NK-92 treated with Interleukin-12 subunit alpha and Interleukin-12 subunit beta, amount 100 ng/mL, for 24 hours (cell line): ENCODE data around the gene RARS1.
"Not testable (repeated sequence)": the region's sequence is repeated elsewhere in the genome, so short reads cannot be mapped to it uniquely, and the experiment has no call there.

ENCODE experiments used
- DNase-seq: peaks from one replicate; lab custom pipeline; 2025; lab: John Stamatoyannopoulos, UW

The RARS1 gene

DNA sequence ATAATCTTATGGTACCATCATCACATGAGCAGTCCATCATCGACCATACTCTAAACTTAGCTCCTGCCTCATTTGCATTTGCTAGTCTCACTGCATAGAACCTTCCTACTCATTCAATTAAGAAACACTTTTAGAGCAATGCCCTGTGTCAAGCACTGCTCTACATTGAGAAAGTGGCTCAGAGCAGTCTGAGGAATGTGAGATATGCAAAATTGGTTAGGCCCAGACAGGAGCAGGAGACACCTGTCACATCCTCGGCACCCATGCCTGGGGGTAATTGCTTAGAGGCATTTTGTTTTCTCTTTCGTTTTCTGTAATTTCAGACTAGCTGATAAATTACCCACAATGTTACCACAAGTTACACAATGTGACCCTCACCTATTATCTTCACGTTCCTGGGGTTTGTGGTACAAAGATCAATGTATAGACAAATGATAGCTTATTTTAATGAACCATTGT is 4.9 kb upstream of the RARS1 start:
- DNase-seq, result peak; percentile 13

DNA sequence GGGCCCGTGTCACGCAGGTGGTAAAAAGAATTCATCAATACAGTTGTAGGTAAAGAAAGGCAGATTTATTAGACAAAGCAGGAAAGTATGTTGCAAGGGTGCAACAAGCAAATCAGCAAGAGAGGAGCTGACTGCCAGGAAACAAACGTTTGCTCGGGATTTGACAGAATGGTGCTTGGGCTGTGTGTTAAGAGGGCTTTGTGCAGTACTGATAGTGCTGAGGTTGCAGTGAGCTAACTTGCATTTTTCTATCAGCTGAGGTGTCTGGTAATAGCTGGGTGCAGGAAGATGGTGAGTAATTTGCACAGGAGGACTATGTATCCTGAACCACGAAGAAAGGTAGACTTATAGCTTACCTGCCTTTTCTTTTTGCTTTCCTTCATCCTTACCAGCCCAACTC is 3.9 kb upstream of the RARS1 start:
- no peak for DNase-seq

DNA sequence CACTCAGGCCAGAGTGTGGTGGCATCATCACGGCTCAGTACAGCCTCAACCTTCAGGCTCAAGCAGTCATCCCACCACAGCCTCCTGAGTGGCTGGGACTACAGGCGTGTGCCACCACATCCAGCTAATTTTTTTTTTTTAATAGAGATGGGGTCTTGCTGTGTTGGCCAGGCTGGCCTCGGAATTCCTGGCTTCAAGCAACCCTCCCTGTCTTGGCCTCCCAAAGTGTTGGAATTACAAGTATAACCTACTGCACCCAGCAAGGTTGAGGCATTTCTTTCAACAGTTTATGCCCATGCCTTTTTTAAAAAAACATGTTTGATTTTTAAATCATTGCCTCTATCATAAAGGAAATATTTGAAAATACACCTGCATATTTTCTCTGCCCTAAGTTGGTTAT is 2.8 kb downstream of the RARS1 start:
- DNase-seq, result no peak

DNA sequence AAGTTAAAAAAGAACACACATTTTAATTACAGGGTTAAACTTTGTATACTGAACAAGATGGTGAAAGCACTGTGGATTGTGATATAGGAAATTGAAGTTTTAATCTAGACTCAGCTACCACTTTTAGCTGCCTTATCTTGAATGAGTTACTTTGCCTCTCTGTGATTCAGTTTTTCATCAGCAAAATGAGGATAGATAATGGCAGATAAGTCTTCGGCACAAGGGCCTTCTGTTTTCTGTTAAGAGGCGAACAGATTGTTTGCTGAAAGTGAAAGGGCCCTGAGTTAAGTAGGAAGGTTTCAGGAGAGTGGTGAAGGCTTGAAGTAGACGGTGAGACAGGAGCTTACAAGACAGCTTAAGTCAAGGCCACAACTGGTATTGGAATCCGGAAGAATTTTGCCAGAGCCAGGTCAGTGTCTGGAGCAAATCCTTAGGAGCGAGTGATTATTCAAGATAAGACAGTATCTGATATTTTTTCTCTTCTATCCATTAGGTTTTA is 7.8 kb downstream of the RARS1 start:
- DNase-seq, result no peak

DNA sequence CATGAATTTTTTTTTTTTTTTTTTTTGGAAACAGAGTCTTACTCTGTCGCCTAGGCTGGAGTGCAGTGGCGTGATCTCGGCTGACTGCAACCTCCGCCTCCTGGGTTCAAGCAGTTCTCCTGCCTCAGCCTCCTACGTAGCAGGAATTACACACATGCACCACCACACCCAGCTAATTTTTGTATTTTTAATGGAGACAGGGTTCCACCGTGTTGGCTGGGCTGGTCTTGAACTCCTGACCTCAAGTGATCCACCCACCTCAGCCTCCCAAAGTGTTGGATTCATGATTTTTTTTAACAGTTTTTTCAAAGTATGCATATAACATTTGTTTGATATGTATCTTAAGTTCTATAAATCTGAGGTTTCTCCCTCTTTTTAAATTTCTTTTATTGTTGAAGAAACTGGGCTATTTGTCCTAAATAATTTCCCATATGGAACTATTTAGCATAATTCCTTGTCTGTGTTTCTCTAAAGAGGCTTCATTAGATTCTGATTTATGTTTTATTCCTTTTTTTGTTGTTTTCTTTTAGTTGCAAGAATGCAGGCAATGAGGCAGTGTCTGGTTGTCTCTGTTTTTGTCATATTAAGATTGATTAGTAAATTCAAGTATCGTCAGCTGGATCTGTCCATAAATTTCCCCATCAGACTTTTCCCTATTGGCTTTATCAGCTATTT is 16.4 kb downstream of the RARS1 start:
- DNase-seq, result no peak

DNA sequence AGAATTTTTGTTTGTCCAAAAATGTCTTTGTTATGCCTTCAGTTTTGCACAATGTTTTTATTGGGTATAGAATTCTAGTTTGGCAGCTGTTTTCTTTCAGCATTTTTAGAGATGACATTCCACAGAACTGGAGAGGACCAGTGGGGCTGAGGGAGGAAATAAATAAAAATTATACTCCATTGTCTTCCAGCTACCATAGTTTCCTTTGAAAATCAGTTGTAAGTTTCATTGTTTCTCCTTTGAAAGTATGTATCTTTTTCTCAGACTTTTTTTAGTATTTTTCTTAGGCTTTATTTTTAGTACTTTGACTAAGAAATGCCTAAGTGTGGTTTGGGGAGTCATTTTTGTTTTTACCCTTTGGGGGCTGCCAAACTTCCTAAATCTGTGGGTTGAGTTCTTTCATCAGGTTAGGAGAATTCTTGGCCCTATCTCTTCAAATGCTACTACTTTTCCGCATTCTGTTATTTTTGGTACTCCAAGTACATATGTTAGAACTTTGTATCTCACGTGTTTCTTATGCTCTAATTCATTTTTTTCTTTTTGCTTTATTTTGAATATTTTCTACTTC is 27.7 kb downstream of the RARS1 start:
- no peak for DNase-seq

DNA sequence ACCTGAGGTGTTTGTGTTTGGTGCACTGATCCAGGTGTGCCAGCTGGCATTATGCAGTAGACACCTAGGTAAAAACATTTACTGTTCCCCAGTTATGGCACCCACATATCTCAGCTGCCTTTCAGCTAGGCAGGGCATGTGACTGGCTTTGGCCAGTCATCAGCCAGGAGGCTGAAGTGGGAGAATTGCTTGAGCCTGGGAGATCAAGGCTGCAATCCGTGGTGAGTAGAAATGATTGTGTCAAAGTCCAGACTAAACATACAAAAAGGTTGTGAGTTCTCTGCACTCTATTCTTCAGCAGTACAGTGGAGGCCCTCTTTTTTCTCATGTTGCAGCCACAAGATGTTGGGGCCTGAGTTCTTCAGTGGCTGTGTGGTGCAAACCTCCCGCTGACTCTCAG is 39.6 kb downstream of the RARS1 start:
- DNase-seq, result no peak

DNA sequence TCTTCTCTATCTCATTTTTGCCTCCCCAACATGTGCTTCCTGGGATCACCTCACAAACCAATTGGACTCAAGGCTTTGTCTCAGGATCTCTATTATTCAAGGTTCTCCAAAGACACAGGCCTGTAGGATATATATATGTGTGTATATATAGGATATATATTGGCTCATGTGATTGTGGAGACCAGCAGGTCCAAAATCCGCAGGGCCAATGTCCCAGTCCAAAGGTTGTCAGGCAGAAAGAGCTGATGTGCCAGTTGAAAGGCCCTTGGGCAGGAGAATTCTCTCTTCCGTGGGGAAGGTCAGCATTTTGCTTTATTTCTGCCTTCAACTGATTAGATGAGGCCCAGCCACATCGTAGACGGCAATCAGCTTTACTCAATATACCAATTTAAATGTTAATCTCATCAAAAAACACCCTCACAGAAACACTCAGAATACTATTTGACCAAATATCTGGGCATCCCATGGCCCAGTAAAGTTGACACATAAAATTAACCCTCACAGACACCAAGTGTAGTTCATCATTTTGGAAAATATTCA is 41.6 kb downstream of the RARS1 start:
- DNase-seq, result no peak

DNA sequence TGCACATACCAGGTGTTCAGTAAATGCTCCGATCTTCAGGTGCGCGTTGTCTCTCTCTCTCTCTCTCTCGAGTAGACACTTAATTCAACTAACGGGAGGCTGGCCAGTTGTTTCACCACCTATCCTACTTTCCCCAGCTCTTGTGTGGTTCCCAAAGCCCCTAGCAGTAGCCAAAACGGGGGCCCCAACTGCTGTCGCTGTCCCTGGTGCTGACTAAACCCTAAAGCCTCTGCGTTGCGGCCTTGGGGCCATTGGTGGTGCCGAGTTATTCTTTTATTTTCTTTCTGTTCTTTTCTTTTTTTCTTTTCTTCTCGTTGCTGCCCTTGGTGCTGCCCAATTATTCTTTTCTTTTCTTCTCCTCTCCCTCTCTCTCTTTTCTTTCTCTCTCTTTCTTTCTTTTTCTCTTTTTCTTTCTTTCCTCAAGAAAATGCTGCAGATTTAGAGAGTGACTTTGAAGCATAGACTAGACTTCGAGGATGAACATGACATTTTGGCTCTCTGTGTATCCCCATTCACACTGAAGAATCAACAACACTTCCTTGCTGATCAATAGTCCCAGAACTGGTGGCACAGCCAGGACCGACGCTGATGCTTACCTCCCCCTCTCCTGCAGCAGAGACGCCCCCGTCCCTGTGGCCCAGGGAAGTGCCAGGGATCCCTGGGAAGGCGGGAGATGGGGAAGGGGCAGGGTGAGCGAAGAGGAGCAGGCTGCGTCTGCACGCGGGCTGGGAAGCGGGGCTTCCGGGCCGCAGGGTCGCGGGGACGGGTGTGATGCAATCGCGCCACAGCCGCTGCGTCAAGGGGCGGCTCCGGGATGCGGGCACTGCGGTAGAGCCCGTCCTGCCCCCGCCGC is 42.5 kb downstream of the RARS1 start, which contains the start of gene FBLL1:
Gene FBLL1 (plus strand): TSS at position 785 of the 853 bp plus-strand sequence. CDS start 200 bp downstream, outside the sequence.
- no peak for DNase-seq

DNA sequence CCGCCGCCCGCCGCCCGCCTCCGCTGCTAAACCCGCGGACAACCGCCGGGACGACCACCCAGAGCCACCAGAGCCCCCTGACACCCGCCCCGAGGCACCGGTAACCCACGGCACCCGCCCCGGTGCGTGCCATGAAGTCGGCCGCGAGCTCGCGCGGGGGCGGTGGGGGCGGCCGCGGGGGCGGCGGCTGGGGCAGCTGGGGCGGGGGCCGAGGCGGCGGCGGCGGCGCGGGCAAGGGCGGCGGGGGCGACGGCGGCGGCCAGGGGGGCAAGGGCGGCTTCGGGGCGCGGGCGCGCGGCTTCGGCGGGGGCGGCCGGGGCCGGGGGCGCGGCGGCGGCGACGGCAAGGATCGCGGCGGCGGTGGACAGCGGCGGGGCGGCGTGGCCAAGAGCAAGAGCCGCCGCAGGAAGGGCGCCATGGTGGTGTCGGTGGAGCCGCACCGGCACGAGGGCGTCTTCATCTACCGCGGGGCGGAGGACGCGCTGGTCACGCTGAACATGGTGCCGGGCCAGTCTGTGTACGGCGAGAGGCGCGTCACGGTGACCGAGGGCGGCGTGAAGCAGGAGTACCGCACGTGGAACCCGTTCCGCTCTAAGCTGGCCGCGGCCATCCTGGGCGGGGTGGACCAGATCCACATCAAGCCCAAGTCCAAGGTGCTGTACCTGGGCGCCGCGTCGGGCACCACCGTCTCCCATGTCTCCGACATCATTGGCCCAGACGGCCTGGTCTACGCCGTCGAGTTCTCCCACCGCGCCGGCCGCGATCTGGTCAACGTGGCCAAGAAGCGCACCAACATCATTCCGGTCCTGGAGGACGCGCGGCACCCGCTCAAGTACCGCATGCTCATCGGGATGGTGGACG is 43.3 kb downstream of the RARS1 start:
- DNase-seq, result no peak

DNA sequence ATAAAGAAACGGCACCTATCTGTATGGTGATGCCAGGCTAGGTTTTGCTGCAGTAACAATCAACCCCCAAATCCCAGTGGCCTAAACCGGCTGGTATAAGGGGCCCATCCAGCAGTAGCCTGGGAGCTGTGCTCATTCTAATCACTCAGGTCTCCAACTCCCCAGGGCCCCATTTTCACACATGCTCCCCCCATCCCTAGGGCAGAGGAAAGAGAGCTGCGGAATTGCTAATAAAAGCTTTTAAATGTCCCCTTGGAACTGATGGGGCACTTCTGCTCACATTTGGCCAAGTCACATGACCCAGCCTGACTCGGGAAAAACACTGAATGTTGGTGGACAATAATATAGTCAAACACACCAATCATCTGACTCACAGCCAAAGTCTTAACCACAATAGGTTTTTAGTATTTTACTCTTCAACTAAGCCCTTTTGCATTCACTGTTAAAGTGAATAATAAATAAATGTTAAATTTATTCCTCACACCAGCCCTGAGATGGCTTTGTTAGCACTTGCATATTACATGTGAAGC is 44.4 kb downstream of the RARS1 start:
- no peak for DNase-seq

DNA sequence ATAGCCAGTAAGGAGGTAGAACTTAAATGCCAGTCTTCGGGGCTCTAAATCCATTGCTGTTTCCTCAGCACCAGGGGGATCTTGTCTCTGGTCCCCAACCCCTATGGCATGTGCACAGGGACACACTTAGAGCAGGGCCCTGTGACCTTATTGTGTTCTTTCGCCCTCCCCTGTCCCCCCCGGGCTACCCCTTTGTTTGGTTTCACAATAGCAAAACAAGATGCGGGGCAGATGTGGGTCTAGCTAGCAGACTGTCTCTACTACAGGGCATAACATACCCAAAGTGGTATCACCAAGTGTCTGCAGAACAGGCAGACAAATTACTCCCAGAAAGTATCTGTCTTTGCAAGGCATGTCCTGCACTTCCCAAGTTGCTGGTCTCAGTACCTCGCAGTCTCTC is 44.9 kb downstream of the RARS1 start:
- no peak for DNase-seq

DNA sequence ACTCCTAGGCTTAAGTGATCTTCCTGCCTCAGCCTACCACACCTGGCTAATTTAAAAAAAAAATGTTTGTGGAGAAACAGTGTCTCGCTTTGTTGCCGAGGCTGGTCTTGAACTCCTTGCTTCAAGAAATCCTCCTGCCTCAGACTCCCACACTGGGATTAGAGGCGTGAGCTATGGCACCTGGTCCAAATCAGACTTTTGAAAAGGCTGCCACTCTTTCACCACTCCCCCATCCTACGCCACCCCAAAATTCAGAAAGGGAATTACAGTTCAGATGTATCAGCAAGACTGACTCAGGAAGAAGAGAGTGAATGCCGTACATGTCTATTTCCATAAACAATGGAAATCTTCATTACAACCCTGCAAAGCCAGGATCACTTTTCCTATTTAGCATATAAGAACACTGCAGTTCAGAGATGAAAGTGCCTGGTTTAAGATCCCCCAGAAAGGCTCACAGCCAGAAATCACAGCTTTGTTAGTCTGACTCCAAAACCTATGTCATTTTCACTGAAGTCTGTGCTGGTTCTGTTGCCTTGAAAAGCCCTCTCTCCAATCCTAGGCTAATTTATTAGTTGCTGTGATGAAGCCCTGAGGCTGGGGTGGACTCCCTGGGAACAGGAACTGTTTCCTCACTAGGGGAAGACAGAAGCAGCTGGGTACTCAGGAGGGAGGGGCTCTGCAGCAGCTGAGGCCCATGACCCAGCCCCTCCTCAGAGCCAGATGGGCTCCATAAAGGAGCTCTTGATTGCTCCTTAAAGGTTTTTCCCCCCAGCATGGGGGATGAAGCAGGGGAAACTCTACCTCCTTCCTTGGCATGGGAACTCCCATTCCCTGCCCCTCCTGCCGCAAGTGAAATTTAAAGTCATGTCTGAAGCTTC is 46.0 kb downstream of the RARS1 start:
- DNase-seq, result no peak

DNA sequence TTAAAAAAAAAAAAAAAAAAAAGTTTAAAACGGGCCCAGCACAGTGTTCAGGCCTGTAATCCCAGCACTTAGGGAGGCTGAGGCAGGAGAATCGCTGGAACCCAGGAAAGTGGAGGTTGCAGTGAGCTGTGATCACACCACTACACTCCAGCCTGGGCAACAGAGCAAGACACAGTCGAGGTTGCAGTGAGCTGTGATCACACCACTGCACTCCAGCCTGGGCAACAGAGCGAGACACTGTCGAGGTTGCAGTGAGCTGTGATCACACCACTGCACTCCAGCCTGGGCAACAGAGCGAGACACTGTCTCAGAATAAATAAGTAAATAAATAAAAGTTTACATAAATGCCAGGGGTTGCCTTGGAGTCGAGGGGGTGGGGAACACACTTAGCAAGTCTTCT is 48.1 kb downstream of the RARS1 start:
- not testable (repeated sequence) for DNase-seq

DNA sequence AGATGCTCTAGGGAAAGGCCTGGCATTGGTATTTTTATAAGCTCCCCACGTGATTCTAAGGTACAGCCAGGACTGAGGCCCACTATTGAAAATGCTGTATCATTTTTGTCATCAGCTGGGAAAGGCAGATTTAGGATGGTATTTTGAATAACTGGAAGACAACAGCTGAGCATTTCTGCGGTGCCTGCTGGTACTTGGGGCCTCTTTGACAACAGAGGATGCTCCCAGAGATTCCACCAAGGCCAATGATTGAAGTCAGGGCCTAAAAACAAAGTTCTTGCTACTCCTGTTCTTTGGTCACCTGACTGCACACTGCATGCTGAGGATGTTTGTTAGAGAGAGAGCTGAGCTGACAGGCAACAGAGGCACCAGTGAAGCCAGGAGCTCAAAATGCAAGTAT is 50.9 kb downstream of the RARS1 start:
- no peak for DNase-seq

DNA sequence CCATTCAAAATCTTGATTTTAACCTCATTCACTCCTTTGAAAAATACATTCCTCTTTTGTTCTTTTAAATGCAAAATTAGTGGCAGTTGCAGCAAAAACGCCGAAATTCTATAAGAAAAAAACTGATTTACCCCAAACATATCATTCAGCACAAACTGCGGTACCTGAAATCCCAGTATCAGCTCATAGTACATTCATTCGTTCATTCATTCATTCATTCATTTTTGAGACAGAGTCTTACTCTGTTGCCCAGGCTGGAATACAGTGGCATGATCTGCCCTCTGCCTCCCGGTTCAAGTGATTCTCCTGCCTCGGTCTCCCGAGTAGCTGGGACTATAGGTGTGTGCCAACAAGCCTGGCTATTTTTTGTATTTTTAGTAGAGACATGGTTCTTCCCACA is 63.3 kb downstream of the RARS1 start:
- DNase-seq, result no peak

DNA sequence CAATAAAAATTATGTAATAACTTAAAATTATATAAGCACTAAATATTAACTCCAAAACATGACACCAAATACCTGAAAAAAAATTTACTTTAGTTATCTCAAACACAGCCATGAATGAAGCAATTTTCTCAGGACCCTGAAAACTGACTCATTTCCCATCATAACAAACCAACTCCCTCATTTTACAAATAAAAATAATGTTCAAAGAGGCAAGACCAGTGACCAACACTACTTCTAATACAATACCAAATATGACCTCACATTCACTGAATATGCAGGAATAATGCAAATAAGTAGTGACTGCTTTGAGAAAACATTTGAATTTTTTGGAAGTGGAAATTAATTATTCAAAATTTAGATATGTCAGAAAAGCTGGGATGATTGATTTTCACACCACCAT is 64.4 kb downstream of the RARS1 start:
- no peak for DNase-seq

DNA sequence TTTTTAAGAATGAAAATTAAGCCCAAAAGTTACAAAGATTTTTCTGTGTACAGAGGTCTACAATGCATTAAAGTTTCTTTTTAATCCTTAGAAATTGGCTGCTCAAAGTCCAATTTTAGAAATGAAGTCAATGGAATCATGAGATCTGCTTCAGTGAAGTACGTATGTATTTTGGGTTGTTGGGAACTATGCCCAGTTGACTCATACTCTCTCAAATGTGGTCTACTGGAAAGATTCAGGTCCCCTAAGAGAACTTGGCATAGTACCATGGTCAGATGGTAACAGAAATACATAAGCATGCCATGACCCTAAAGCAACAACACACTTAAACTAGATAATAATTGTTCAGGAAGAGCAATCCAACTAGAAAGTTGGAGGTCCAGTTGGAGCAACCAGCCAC is 65.9 kb downstream of the RARS1 start:
- no peak for DNase-seq

DNA sequence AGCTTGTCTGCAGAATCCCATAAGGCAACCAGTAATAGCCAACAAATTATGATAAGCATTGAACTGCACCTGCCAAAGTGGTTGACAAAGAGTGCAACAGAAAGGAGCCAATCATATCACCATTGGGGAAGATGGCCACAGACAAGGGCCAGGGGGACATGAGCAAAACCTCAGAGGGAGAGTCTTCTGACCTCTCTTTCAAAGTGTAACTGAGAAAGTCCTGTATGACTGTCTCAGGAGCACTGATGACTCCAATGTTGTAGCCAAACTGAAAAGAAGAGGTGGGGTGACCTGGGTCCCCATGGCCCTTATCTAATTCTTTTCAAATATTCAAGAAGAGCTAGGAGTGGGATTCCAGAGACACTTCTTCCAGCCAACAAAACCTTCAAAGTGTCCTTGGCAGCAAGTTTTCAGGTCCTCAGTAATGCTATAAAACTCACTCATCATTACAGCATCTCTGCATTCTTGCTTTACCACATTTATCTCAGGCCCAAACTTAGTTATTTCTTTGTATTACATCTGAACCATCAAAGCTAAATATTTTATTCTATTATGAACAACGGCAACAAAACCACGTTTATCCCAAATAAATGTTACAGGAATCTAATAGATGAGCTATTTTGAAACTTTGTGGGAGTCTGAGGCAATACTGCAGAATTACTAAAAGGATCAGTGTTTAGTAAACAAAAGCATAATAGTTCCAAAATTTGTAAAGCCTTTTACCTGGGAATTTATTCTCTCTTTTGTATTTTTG is 67.3 kb downstream of the RARS1 start:
- no peak for DNase-seq

DNA sequence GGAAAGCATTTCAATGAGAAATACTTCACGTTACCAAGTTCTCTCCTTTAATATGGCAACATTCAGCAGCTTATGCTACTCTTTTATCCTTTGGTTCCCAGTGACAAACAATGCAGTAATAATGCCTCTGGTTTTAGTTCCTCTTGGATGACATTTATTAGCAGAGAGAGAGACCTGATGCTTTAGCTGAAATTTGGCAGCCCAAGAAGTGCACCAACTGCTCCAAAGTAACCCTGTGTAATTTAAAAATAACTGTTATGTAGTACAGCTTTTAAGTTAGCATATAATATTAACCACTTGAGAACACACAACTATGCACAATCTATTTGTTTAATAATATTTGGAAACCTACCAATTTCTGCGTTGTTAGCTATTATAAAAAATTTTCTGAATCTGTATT is 71.1 kb downstream of the RARS1 start:
- DNase-seq, result no peak
